HG02870 (cell line): ENCODE measurements around the gene PHLDB2.

ENCODE experiments used
- ATAC-seq: cut with Tn5 transposase; IDR thresholded peaks from one replicate; pipeline ENCODE4 v1.9.1; 2021; ENCODE audit warnings: mild to moderate bottlenecking, moderate library complexity; ENCODE audit not compliant: unreplicated experiment

Gene PHLDB2

GRCh38 chr3:111850537-111850936 is 8.5 kb upstream of the PHLDB2 start:
- no peak for ATAC-seq

DNA sequence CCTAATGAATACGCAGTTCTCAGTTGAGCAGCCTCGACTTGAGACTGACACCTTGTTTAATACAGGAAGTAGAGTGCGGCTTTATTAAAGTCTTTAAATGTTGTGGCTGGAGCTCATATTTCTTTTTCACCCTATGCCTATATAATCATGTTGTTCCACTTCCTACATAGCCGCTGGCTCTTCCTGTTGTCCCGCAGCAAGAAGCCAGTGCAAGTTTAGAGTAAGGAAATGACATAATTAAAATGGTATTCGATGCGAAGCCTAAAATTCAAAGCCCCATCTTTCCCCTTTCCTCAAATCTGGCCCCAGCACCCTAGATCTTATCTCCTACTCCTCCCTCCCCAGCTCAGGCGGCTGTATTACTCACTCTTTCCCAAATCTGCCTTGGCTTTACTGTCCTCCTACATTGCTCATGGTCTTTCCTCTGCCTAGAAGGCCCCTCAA is 7.5 kb upstream of the PHLDB2 start:
- ATAC-seq, result no peak

DNA sequence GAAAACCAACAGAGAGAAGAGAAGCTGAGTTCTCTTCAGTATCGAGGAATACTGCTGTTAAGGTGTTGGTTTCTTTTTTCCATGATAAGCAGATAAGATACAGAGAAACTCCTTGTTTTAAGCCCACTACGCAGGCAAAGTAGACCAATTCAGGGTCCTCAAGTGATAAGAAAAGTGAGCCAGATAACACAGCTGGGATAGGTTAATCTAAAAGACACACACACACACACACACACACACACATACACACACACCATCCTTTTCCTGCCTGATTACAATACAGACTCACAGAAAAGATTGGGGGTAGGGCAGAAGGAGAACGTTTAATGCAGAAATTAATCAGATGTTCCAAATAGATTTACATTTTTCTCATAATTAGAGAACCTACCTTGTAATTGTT is 6.5 kb upstream of the PHLDB2 start:
- ATAC-seq, result no peak

GRCh38 chr3:111853068-111853467 is 6.0 kb upstream of the PHLDB2 start:
- ATAC-seq, result no peak

GRCh38 chr3:111854990-111855389 is 4.1 kb upstream of the PHLDB2 start:
- no peak for ATAC-seq

GRCh38 chr3:111856501-111856900 is 2.6 kb upstream of the PHLDB2 start:
- ATAC-seq, result no peak

DNA sequence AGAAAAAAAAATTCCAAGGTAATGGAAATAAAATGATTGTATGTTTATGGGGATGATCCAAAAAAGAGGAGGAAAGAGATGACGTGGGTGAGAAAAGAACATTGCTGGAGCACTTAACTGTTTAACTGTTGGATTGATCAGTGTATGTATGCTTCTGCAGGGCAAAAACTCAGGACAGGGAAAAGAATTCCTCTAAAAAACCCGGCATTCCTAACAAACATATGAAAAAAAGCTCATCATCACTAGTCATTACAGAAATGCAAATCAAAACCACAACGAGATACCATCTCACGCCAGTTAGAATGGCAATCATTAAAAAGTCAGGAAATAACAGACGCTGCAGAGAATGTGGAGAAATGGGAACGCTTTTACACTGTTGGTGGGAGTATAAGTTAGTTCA is 1.6 kb upstream of the PHLDB2 start:
- no peak for ATAC-seq

- ATAC-seq, result no peak
Observed at GRCh38 chr3:111858642-111859041, 423 bp upstream of the PHLDB2 start.

- peak; percentile 88 for ATAC-seq
Observed at GRCh38 chr3:111859974-111860859, 1.2 kb downstream of the PHLDB2 start.

DNA sequence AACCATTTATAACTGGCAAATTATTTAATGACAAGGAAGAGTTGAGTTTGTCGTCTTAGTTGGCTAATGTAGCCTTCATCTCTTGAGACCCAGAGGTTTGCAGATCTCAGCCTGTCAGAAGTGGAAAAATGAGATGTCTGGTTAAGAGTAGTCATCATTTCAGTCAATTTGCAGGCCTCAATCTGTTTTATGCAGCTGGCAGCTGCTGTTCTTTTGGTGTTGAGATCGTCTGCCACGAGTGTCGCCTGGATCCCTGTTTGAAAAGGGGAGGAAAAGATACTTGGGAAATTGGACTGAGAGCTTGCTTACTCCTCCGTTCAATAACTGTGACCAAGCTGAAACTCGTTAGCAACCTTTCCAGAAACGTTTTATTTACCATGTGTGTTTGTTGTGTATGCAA is 2.3 kb downstream of the PHLDB2 start:
- ATAC-seq, result no peak

GRCh38 chr3:111862415-111862814 is 3.4 kb downstream of the PHLDB2 start:
- no peak for ATAC-seq

GRCh38 chr3:111862974-111863373 is 3.9 kb downstream of the PHLDB2 start:
- ATAC-seq, result no peak

DNA sequence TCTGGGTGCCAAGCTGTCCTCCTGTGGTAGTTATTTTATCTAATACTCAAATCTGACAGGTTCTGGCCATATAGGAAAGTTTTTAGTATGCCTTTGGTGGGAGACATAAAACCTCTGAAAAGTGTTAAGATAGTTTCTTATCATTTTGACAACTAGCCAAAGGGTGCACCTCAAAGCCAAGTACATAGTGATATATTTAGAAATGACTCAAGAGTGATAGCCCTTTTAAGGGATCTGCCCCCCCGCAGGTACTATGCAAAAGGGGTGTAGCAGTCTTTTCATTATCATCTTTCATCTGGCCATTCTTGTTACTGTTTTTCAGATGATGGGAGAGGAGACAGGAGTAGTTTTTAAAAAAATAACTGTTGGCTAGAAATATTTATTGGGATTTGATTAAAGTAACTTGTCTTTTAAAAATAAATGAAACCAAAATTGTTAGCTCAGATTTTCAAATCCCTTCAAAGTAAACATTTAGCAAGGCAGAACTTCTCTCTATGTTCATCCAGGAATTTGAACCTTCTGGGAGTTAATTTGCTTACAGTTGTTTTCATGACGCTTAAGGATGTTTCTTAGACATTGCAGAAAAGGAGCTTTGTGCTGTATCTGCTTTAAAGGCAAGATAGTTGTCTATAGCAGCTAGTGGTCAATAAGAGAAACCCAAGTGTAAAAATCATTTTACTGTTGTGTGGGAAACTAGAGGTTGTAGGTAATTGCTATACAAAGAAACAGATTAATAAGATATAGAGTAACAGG is 5.1 kb downstream of the PHLDB2 start:
- no peak for ATAC-seq

GRCh38 chr3:111864821-111865656 is 6.0 kb downstream of the PHLDB2 start:
- no peak for ATAC-seq

DNA sequence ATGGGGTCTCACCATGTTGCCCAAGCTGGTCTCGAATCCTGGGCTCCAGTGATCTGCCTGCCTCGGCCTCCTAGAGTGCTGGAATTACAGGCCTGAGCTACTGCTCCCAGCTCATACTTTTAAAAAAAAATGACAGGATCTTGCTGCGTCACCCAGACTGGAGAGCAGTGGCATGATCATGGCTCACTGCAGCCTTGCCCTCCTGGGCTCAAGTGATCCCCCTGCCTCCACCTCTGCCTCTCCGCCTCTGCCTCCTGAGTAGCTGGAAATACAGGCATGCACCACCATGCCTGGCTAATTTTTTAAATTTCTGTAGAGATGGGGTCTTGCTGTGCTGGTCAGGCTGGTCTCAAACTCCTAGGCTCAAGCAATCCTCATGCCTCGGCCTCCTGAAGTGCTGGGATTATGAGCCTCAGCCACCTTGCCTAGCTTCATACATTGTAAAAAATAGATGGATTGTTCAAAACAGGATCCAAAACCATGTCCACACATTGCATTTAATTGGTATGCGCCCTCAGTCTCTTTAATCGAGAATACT is 8.9 kb downstream of the PHLDB2 start:
- no peak for ATAC-seq

DNA sequence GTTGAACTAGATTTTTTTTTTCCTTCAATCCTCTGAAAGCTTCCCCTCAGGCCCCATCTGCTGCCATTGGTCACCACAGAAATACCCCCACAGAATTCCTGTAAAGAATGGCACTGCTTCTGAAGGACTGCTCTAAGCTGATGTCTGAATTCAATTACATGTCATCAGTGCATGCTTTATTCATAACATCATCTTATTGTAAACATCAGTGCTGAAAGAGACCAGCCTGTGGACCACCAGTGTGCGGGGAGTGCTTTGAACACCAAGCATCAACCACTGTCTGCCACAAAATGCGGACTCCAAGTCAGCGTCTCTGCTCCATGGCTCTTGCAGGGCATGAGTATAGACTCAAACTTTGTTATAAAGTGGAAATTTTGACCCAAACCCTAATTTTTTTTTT is 11.6 kb downstream of the PHLDB2 start:
- no peak for ATAC-seq

DNA sequence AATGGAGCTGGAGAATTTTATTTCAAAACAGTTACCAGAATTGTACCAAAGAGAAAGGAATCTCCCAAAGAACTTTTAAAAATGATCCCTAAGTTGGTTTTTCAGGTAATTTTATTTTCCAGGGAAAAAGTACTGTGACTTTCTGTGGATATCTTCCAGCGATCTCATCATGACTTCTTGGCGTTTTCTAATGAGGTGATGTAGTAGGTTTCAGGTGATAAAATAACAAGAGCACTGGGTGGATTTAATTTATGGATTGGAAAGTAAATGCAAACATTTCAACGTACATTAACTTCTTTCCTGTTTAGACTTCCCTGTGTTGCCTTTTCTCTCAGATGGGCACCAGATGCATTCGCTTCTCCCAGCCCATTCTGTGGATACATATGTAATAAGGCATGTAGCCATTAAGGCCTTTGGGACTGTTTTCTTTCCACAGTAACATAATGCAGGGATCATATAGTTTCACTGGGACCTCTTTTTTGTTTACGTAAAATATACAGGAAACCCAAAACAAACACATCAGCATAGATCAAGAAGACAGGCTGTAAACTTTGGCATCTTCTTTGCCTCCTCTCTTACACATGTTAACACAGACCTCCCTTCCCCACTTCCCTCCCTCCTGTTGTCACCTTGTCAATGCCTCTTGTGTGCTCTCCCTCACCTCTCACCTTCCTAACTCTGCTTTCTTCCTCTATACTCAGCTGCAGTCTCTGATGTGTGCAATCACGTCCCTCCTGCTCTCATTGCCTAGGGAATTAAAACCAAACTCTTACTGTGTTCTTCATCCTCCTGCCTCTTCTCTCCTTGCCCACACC is 13.0 kb downstream of the PHLDB2 start:
- no peak for ATAC-seq

DNA sequence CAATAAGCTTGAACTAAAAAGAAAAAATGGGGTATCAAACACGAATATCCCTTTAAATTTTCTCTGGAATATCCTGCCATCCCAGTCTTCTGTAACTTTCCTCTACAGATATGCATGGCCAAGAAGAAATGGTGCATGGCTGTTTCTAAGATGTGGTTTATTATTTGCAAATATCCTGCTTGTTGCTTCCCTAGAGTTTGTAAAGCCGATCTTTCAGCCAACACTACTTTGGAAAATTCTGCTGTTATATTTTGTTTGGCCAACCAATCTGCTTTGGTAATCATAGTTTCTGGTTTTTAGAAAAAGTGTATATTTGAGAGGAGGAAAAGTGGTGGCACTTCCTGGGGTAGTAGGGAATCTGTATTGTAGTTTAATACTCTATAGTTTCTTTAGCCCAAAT is 13.9 kb downstream of the PHLDB2 start:
- no peak for ATAC-seq

DNA sequence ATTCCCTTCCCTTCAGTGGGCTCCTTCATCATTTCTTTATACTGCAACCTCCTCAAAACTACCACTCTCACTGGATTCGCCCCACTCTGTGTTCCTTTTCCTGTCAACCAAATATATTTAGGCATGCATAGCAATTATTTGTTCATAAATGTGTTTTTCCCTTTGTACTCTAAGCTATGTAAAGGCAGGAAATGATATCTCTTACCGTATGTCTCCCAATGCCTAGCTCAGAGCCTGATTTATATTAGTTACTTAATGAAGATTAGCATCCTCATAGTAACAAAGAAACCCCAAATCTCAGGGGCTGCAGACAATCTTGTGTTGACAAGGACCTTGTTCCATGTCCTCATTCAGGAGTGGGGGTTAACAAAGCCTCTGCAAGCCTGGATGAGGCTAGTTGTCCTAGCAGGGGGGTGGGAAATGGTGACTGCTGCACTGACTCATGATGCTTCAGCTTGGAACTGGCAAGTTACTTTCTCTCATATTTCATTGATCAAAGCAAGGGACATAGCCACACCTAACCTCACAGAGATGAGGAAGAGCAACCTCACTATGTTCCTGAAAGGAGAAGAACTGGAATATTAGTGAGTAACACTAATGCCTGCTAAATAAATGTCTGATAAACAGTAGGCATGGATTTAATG is 15.2 kb downstream of the PHLDB2 start:
- no peak for ATAC-seq

DNA sequence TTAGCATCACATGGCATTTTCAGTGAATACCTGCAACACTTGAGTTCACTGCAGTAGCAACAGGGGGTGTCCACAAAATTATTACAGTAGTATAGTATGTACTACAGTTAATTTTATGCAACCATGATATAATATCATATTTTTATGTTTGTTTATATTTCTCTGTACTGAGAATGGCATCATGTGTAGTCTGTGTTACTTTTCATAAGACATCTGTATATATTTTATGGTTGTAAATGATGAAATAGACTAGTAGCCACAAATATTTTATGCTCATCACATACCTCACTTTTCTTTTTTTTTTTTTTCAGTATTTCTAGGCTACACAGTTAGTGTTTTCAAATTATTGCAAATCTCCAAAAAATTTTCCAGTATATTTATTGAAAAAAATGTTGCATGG is 22.4 kb downstream of the PHLDB2 start:
- ATAC-seq, result no peak
